Tibial artery (tissue), 4 donors: Measurements from ENCODE around the gene NRM.
A peak's percentile ranks its signal among the peaks of the same experiment; 100 is the strongest.

Source experiments
- DNase-seq, 2 donors: peaks; one replicate each; pipeline ENCODE4 v3.0.0-alpha.2; 2019
- H3K27ac ChIP-seq, 2 donors: fragments of 200-600 bp; sonication (generic) in 1 of 2; 1 replicate in 1 of 2; 2 replicates in 1 of 2; pipeline ENCODE4 v1.5.1; 2018 to 2019; ENCODE audit warnings: mild to moderate bottlenecking in 1 of 2
- H3K27me3 ChIP-seq, 2 donors: fragments of 200-600 bp; sonication (generic) in 1 of 2; one replicate each; pipeline versions ENCODE4 v1.5.1 to v1.6.0; 2016 to 2019
- H3K36me3 ChIP-seq, 3 donors: fragments of 200-600 bp; sonication (generic) in 2 of 3; one replicate each; pipeline ENCODE4 v1.5.1; 2016 to 2019; ENCODE audit warnings: mild to moderate bottlenecking in 2 of 3
- H3K4me1 ChIP-seq, 4 donors: fragments of 200-600 bp; sonication (generic) in 2 of 4; 1 replicate in 3 of 4; 2 replicates in 1 of 4; pipeline ENCODE4 v1.5.1; 2016 to 2019
- H3K4me3 ChIP-seq, 2 donors: fragments of 200-600 bp; sonication (generic) in 1 of 2; 1 replicate in 1 of 2; 2 replicates in 1 of 2; pipeline ENCODE4 v1.5.1; 2018 to 2019; ENCODE audit warnings: mild to moderate bottlenecking in 2 of 2
- H3K9me3 ChIP-seq, 3 donors: fragments of 200-600 bp; sonication (generic) in 1 of 3; one replicate each; pipeline ENCODE4 v1.5.1; 2016 to 2019
- CTCF ChIP-seq, 2 experiments: fragments of 200-600 bp in 1 of 2; fragments of 450-650 bp in 1 of 2; IDR thresholded peaks; one replicate each; pipeline ENCODE4 v1.5.1; 2017 to 2019; ENCODE audit warnings: antibody characterized with exemption in 2 of 2, mild to moderate bottlenecking in 1 of 2, moderate library complexity in 1 of 2
- intact Hi-C: fragments of 100-400 bp; cut with DNase I; formaldehyde crosslinking; loops from one replicate; pipeline ENCODE4 v1.15.0; 2023; ENCODE audit warnings: low total_unique reads

NRM gene

DNA sequence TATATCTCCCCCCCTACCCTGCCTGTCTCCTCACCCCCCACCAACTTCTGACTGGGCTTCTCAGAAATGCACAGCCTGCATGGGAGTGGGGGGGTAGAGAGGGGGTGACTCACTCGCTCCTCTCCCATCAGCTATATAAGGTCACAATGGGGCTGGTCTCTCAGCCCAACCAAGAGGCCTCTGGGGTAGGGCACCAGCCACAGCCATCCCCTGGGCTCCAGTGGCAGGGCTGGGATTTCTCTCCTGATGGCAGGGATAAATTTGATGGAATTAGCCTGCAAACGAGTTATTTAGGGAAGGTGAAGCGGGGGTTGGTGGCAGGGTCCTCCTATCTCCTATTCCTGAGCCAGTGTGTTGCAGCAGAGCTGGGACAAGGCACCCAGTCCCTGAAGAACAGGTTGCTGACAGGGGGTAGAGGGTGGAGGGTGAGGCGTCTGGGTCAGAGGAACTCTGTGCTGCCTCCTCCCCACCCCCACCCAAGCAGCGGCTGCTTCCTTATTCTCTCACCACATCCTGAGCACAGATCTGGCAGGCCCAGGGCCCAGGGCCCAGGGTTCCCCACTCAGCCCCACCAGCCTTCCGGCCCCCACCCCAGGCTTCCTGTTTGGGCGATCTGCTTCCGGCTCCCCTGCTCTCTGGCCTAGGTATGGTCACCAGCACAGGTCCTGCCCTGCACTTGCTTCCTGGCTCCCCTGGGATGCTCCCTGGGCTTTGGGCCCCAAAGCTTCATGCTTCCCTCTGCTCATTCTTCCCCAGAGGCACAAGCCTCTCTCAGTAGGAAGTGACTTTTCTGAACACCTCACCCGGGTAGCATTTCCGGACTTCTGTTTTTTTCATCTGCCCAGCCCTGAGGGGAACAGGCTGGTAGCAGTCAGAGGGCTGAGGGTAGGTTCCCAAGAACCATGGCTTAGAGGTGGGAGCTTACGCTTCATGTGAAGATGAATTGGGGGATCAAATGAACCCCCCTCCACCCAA, 8.4 kb downstream of the NRM start:
- no peak for TF ChIP-seq CTCF (IDR thresholded peaks at IDR 0.05)
- Histone ChIP-seq H3K36me3 (peaks cover 14 to 29% (median 17%) of the 10 kb centered on the region in 3 donors), H3K27ac (peak overlapping the region; percentile 94 to 100), H3K4me1 (peaks cover 4 to 76% (median 51%) of the 10 kb centered on the region in 4 donors), H3K9me3 (no peaks in the 10 kb centered on the region), H3K4me3 (peak overlapping the region; percentile 64 to 90), H3K27me3 (no peaks in the 10 kb centered on the region)
- DNase-seq = peak; percentile 84 to 93
- intact Hi-C loops = loop anchor here (5.0 kb wide), 1 partner anchor 195 kb away; no protein-coding TSS in a partner anchor

DNA sequence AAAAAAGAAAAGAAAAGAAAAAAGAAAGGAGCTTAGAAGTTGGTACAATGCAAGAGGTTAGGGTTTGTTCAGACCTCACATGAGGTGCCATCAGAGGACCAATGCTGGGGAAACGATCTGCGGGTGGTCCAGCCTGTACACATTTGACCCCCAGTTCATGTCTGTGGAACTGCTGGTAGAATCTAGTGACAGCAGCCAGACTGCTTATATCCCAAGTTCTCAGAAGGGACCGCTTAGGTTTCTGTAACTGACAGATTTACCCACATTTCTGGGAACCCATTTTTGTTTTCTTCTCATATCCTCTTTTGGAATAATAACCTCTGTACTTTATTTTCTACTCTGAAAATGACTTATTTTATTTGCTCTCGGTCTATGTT, 9.0 kb downstream of the NRM start:
- no peaks in the 10 kb centered on the region for H3K9me3 ChIP-seq
- peaks cover 4 to 76% (median 51%) of the 10 kb centered on the region in 4 donors for H3K4me1 ChIP-seq
- no peak for DNase-seq
- H3K4me3 ChIP-seq = peak overlapping the region; percentile 64 to 90
- peak overlapping the region; percentile 94 to 100 for H3K27ac ChIP-seq
- peaks cover 21 to 36% (median 23%) of the 10 kb centered on the region in 3 donors for H3K36me3 ChIP-seq
- intact Hi-C loops = loop anchor here (5.0 kb wide), 1 partner anchor 196 kb away; no protein-coding TSS in a partner anchor
- no peak for TF ChIP-seq CTCF (IDR thresholded peaks at IDR 0.05)
- H3K27me3 ChIP-seq = no peaks in the 10 kb centered on the region

GRCh38 chr6:30679765-30680535, 10.8 kb downstream of the NRM start:
- Histone ChIP-seq H3K27me3 (no peaks in the 10 kb centered on the region), H3K36me3 (peaks cover 27 to 45% (median 34%) of the 10 kb centered on the region in 3 donors), H3K4me3 (peak overlapping the region; percentile 64 to 90), H3K4me1 (peaks cover 4 to 60% (median 49%) of the 10 kb centered on the region in 4 donors), H3K9me3 (no peaks in the 10 kb centered on the region), H3K27ac (peak overlapping the region; percentile 94 to 100)
- intact Hi-C loops = loop anchor here (1.0 to 10.0 kb wide), 5 partner anchors 42 to 405 kb away; partner anchors contain the start of gene ATAT1
- no peak for DNase-seq
- no peak for TF ChIP-seq CTCF (IDR thresholded peaks at IDR 0.05)

DNA sequence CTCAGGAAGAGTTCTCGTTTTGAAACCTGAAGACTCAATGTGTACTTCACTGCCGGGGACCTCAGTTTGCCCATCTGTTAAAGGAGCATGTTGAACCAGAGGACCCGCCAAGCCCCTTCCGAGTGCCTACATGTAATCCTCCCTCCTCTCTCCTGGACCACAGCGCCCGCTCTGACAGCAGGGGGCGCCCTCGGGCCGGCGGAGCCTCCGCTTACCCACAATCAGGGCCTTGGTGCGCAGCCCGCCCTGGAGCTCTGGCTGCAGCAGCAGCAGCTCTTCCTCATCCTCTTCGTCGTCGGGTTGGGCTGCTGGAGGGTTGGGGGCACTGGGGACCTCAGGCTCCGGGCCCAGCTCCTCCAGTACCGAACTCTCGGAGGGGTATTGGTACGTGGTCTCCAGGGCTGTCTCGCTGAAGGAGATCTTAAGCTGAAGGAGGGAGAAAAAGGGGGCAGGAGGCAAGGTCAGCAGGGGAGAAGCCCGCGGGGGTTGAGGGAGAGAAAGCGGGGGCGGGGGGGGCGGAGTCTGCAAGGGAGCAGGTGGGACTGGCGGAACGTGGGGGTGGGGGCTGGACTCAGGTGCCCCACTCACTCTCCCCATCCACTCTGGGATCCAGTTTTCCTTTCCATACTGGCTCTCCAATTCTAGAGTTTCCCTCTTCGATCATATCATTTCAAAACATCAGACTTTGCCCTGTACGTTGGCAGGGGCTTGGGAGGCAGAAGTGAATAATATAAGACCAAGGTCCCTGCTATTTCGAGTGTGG, 11.6 kb downstream of the NRM start:
- peak; percentile 82 to 92 for DNase-seq

More for the DNA sequence above, 11.6 kb downstream of the NRM start:
- Histone ChIP-seq H3K4me1 (peaks cover 4 to 54% (median 46%) of the 10 kb centered on the region in 4 donors), H3K9me3 (no peaks in the 10 kb centered on the region), H3K36me3 (peaks cover 27 to 45% (median 34%) of the 10 kb centered on the region in 3 donors), H3K4me3 (peak overlapping the region; percentile 15 to 64), H3K27ac (peak overlapping the region; percentile 94 to 100), H3K27me3 (no peaks in the 10 kb centered on the region)
- TF ChIP-seq CTCF (IDR thresholded peaks at IDR 0.05) = peak; percentile 96
- intact Hi-C loops = loop anchor here (1.0 to 10.0 kb wide), 4 partner anchors 43 to 406 kb away; partner anchors contain the start of gene ATAT1
